Hematopoietic multipotent progenitor cell treated with erythropoietin and hydrocortisone succinate and interleukin-3 and kit ligand, for 8 days (in vitro differentiated cells): ENCODE data around the gene SLC2A10.

Experiments
- DNase-seq: peaks from one replicate; pipeline ENCODE4 v3.0.0-alpha.2; 2015

Gene SLC2A10

GRCh38 chr20:46771195-46771588, 61.7 kb downstream of the SLC2A10 start:
- DNase-seq: no peak

DNA sequence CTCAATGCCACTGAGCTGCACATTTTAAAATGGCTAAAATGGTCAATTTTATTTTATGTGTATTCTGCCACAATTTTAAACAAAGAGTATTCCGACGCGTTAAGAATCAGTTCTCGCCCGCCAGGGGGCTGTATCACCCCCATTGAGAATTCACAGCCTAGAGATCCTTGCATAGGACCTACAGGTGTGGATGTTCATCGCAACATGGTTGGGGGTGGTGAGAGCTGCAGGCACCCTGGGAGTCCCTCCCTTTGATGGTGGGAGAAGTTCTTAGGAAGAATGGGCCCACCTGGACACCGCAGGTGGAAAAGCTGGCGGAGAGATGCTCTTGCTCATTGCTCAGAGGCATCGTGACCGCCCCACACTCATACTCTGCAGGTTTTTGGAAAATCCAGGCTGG, 63.5 kb downstream of the SLC2A10 start:
- DNase-seq: no peak

DNA sequence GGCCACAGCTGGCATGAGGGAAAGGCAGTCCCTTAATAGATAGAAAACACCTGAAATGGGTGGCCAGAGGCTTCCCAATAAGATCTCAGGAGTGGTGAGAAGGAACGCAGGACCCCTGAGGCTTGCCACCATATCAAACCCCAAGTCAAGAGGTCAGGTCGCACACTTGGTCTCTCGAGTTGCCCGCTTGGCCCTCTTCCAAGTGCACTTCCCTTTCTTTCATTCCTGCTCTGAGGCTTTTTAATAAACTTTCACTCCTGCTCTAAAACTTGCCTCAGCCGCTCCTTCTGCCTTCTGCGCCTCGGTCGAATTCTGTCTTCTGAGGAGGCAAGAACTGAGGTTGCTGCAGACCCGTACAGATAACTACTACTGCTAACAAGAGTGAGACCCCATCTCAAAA, 64.2 kb downstream of the SLC2A10 start:
- no peak for DNase-seq

DNA sequence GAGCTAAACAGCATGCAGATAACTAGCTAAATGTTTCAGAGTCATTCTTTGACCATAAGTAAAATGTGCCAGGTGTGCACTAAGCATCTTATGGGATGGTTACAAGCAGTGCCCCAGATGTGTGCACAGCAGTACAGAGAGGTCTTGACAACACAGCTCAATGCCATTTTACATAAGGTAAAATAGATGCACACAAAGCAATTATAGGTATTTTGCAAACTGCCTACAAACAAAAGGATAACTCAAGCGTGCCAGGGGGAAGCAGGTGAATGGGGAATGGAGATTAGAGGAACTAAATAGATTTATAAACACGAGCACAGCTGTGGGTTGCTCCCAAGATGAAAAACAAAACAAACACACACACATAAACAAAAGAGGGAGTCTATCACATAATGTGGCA, 64.8 kb downstream of the SLC2A10 start:
- DNase-seq: no peak

GRCh38 chr20:46774943-46775560, 65.6 kb downstream of the SLC2A10 start:
- DNase-seq: no peak

- no peak for DNase-seq
Measured at GRCh38 chr20:46775806-46776205, 66.4 kb downstream of the SLC2A10 start.

DNA sequence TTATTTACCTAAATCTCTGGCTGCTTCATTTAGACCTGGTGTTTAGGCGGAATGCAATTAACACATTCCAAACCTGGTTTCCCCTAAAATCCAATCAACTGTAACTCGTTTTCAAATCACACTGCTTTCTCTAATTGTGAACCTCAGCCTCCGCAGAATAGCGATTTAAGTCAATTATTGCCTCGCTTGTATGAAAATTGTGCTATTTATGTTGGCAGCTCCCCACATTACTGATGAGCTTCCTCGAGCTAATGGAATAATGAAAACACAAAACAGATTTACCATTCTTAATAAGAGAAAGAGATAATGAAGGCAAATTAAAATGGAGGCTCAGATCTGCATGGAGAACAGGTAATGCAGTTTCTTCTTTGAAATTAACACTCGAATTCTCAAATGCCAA, 67.9 kb downstream of the SLC2A10 start:
- DNase-seq: no peak

GRCh38 chr20:46779831-46780230, 70.4 kb downstream of the SLC2A10 start:
- DNase-seq: no peak

GRCh38 chr20:46784436-46785127, 75.1 kb downstream of the SLC2A10 start:
- no peak for DNase-seq
